K562 treated with DMSO at 1 percent for 24 hours (cell line): ENCODE results near the gene NT5C3B. TPM values are rescaled to one million over a fixed set of nuclear protein-coding genes. Genes with fewer than 3 reads are reported as not detected.

Experiments used
- total RNA-seq: library from RNA; unstranded; fragments of 300-600 nt; gene quantifications from 2 replicates; pipeline ENCODE4 v1.2.3, GENCODE V29; 2022; ENCODE audit warnings: low read depth; ENCODE audit not compliant: insufficient read depth

Gene NT5C3B
- total RNA-seq = 95.4 and 97.3 TPM in 2 replicates

GRCh38 chr17:41835800-41836549 lies at the start of gene NT5C3B:
Gene NT5C3B (minus strand): TSS chr17:41836232. CDS start chr17:41836193, 39 bp downstream.

GRCh38 chr17:41864836-41865595 lies 29.0 kb upstream of the NT5C3B start, which contains the start of gene KLHL11:
Gene KLHL11 (minus strand): TSS chr17:41865423. CDS start chr17:41865370, 53 bp downstream.

GRCh38 chr17:41837761-41838538 lies 1.9 kb upstream of the NT5C3B start, which contains the start of gene KLHL10:
Gene KLHL10 (plus strand): TSS chr17:41837825. CDS start chr17:41837933, 108 bp downstream.

GRCh38 chr17:41812381-41813151 lies 23.5 kb downstream of the NT5C3B start, which contains the start of gene FKBP10:
Gene FKBP10 (plus strand): TSS chr17:41813004. CDS start chr17:41813035, 31 bp downstream.

GRCh38 chr17:41811549-41812380 lies 24.3 kb downstream of the NT5C3B start, which contains the start of gene P3H4:
Gene P3H4 (minus strand): TSS chr17:41811949. CDS start chr17:41811915, 34 bp downstream.

GRCh38 chr17:41786227-41787020 lies 49.6 kb downstream of the NT5C3B start, which contains the start of gene JUP:
Gene JUP (minus strand): TSS chr17:41786711. CDS start chr17:41771854, 14,857 bp downstream.

Other genes starting within 250 kb of the NT5C3B start
- not detected in 2 replicates for gene KRT14, start 249.3 kb downstream of the NT5C3B start, total RNA-seq
- not detected in 2 replicates for gene KRT16, start 223.5 kb downstream of the NT5C3B start, total RNA-seq
- 0.45 TPM in 1 of 2 replicates, not detected in the other for gene KRT17, start 211.7 kb downstream of the NT5C3B start, total RNA-seq
- gene EIF1, start 147.3 kb downstream of the NT5C3B start, total RNA-seq = 1,198 and 1,276 TPM in 2 replicates
- not detected in 2 replicates for gene GAST, start 123.9 kb downstream of the NT5C3B start, total RNA-seq
- 0.08 TPM in 1 of 2 replicates, not detected in the other for gene HAP1, start 101.6 kb downstream of the NT5C3B start, total RNA-seq
- gene JUP, start 49.5 kb downstream of the NT5C3B start, total RNA-seq = 260 and 263 TPM in 2 replicates
- 2.8 and 3.5 TPM in 2 replicates for gene P3H4, start 24.3 kb downstream of the NT5C3B start, total RNA-seq
- 0.85 and 1.2 TPM in 2 replicates for gene FKBP10, start 23.2 kb downstream of the NT5C3B start, total RNA-seq
- gene KLHL10, start 1.6 kb upstream of the NT5C3B start, total RNA-seq = not detected in 2 replicates
- gene KLHL11, start 29.2 kb upstream of the NT5C3B start, total RNA-seq = 5.4 and 5.8 TPM in 2 replicates
- gene ACLY, start 82.7 kb upstream of the NT5C3B start, total RNA-seq = 124 and 134 TPM in 2 replicates
- gene ODAD4, start 94.4 kb upstream of the NT5C3B start, total RNA-seq = 1.6 and 1.7 TPM in 2 replicates
- 47.2 and 50.6 TPM in 2 replicates for gene CNP, start 130.6 kb upstream of the NT5C3B start, total RNA-seq
- gene DNAJC7, start 181.2 kb upstream of the NT5C3B start, total RNA-seq = 74.4 and 76.9 TPM in 2 replicates
- 118 TPM in 2 replicates for gene NKIRAS2, start 183.9 kb upstream of the NT5C3B start, total RNA-seq
- gene C17orf113, start 214.4 kb upstream of the NT5C3B start, total RNA-seq = 1.6 and 2.7 TPM in 2 replicates